Keratinocyte (primary cell): ENCODE data around the gene HELZ. TPM values are rescaled to one million over a fixed set of nuclear protein-coding genes. Genes with fewer than 3 reads are reported as not detected.

Experiments
- DNase-seq: peaks from one replicate; pipeline ENCODE4 v3.0.0-alpha.2; 2011; ENCODE audit warnings: low read depth, missing footprints, low spot score
- FAIRE-seq: peaks from 2 replicates; lab custom pipeline; 2011; peaks lifted over from hg19 to GRCh38; lab: Jason Lieb, UNC
- H2AFZ ChIP-seq: 2 replicates; pipeline ENCODE4 v1.6.0; 2012; ENCODE audit warnings: low read length, control low read depth, inconsistent platforms; ENCODE audit not compliant: control insufficient read depth
- H3K27ac ChIP-seq: 2 replicates; pipeline ENCODE4 v1.5.1; 2011; ENCODE audit warnings: low read length; ENCODE audit not compliant: control insufficient read depth, insufficient read depth
- H3K27me3 ChIP-seq: 3 replicates; pipeline ENCODE4 v1.6.0; 2011; ENCODE audit warnings: low read length; ENCODE audit not compliant: control insufficient read depth, insufficient read depth; ENCODE audit errors: extremely low read depth
- H3K36me3 ChIP-seq, 2 experiments: 2 replicates in 1 of 2; 3 replicates in 1 of 2; pipeline ENCODE4 v1.5.1; 2011; ENCODE audit warnings: low read length in 2 of 2, mild to moderate bottlenecking in 1 of 2; ENCODE audit not compliant: control insufficient read depth in 2 of 2, insufficient read depth in 2 of 2; ENCODE audit errors: extremely low read depth in 1 of 2
- H3K4me1 ChIP-seq: 3 replicates; pipeline ENCODE4 v1.5.1; 2011; ENCODE audit warnings: low read length; ENCODE audit not compliant: control insufficient read depth, insufficient read depth; ENCODE audit errors: extremely low read depth
- H3K4me2 ChIP-seq: 3 replicates; pipeline ENCODE4 v1.6.0; 2011; ENCODE audit warnings: low read depth, low read length; ENCODE audit not compliant: control insufficient read depth, insufficient read depth; ENCODE audit errors: extremely low read depth
- H3K4me3 ChIP-seq, 3 experiments: fragments of 200-600 bp in 1 of 3; sonication (generic) in 1 of 3; 2 replicates in 2 of 3; 3 replicates in 1 of 3; pipeline ENCODE4 v1.5.1; 2011 to 2016; ENCODE audit warnings: low read length in 3 of 3, mild to moderate bottlenecking in 3 of 3, control low read depth in 2 of 3, inconsistent platforms in 1 of 3, low read depth in 1 of 3, mixed read lengths in 1 of 3, mixed run types in 1 of 3, moderate library complexity in 1 of 3; ENCODE audit not compliant: control insufficient read depth in 2 of 3, insufficient read depth in 2 of 3; ENCODE audit errors: extremely low read depth in 1 of 3
- H3K79me2 ChIP-seq: 2 replicates; pipeline ENCODE4 v1.6.0; 2012; ENCODE audit warnings: low read length; ENCODE audit not compliant: control insufficient read depth, insufficient read depth
- H3K9ac ChIP-seq: 3 replicates; pipeline ENCODE4 v1.6.0; 2011; ENCODE audit warnings: low read length; ENCODE audit not compliant: control insufficient read depth, insufficient read depth; ENCODE audit errors: extremely low read depth
- H3K9me1 ChIP-seq: 3 replicates; pipeline ENCODE4 v1.6.0; 2011; ENCODE audit warnings: low read length; ENCODE audit not compliant: control insufficient read depth, insufficient read depth; ENCODE audit errors: extremely low read depth
- H3K9me3 ChIP-seq: 2 replicates; pipeline ENCODE4 v1.5.1; 2012; ENCODE audit warnings: low read depth, low read length; ENCODE audit not compliant: control insufficient read depth
- H4K20me1 ChIP-seq: 3 replicates; pipeline ENCODE4 v1.6.0; 2011; ENCODE audit warnings: low read length; ENCODE audit not compliant: control insufficient read depth, insufficient read depth; ENCODE audit errors: extremely low read depth
- EZH2 ChIP-seq: IDR thresholded peaks from one replicate; pipeline ENCODE4 v1.6.1; 2012; ENCODE audit warnings: inconsistent platforms, mild to moderate bottlenecking, low read length, moderate library complexity
- dilution Hi-C: fragments of 300-500 bp; cut with MboI; formaldehyde crosslinking; loops from one replicate; pipeline ENCODE4 v1.7.0; 2020; ENCODE audit warnings: low sequenced_read_pairs; ENCODE audit not compliant: extremely low pct_ligation_motif_present
- polyA plus RNA-seq, 5 experiments: library from polyadenylated mRNA; depleted of rRNA in 3 of 5; stranded (reverse) in 3 of 5; stranded (forward) in 1 of 5; unstranded in 1 of 5; fragments of >200 nt; gene quantifications; 1 replicate in 1 of 5; 2 replicates in 3 of 5; 3 replicates in 1 of 5; pipeline versions ENCODE4 v1.2.1 to v1.2.3, GENCODE V29; 2011 to 2012; ENCODE audit warnings: missing spikeins in 2 of 5, low read depth in 1 of 5, low replicate concordance in 1 of 5
- TF ChIP-seq, protein P1 (sequence below), 3 experiments: IDR thresholded peaks in 1 of 3; conservative IDR thresholded peaks in 1 of 3; optimal IDR thresholded peaks in 1 of 3; 2 replicates in 2 of 3; 3 replicates in 1 of 3; pipeline versions ENCODE3 to v1.5.1; 2011; ENCODE audit warnings: low read length in 3 of 3, mild to moderate bottlenecking in 3 of 3, moderate library complexity in 2 of 3, control low read depth in 1 of 3, inconsistent platforms in 1 of 3; ENCODE audit not compliant: insufficient read depth in 2 of 3; ENCODE audit errors: extremely low read depth in 1 of 3

Gene HELZ
- polyA plus RNA-seq, 1 donor (not counting 4 experiments of a cell fraction or from before 2014, with no cell fraction given), result 18.2 TPM

DNA sequence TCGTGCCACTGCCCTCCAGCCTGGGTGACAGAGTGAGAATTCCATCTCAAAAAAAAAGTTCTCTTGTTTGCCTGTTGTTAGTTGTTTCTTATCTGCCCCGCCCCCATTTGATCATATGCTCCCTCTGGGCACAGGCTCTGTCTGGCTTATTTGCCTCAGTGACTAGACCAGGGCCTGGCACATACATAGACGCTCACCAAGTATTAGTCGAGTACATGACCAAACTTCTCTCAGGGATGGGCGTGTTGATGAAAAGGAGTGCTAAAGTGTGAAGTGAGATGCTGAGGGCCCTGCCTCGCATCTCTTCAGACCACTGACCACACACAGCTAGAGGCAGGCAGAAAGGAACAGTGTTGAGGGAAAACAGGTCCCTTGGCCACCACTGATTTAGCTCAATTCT lies 3.3 kb upstream of the HELZ start:
- H3K27me3 ChIP-seq, result no peaks in the 10 kb centered on the region
- TF ChIP-seq, protein P1, sequence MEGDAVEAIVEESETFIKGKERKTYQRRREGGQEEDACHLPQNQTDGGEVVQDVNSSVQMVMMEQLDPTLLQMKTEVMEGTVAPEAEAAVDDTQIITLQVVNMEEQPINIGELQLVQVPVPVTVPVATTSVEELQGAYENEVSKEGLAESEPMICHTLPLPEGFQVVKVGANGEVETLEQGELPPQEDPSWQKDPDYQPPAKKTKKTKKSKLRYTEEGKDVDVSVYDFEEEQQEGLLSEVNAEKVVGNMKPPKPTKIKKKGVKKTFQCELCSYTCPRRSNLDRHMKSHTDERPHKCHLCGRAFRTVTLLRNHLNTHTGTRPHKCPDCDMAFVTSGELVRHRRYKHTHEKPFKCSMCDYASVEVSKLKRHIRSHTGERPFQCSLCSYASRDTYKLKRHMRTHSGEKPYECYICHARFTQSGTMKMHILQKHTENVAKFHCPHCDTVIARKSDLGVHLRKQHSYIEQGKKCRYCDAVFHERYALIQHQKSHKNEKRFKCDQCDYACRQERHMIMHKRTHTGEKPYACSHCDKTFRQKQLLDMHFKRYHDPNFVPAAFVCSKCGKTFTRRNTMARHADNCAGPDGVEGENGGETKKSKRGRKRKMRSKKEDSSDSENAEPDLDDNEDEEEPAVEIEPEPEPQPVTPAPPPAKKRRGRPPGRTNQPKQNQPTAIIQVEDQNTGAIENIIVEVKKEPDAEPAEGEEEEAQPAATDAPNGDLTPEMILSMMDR (optimal IDR thresholded peaks at IDR 0.05 in 1 of 3, IDR thresholded peaks at IDR 0.05 in 1 of 3, conservative IDR thresholded peaks at IDR 0.05 in 1 of 3; ENCODE audit: extremely low read depth in 1 of 3, insufficient read depth in 2 of 3, low read length in 3 of 3), result no peak
- TF ChIP-seq EZH2, result no peak
- FAIRE-seq (no peak), DNase-seq (no peak)
- no peaks in the 10 kb centered on the region for H3K9me1 ChIP-seq
- no peaks in the 10 kb centered on the region for H4K20me1 ChIP-seq
- no peaks in the 10 kb centered on the region for H3K9me3 ChIP-seq
- no peak overlapping the region for H3K27ac ChIP-seq
- dilution Hi-C loops, result no loop called here
- H3K79me2 ChIP-seq, result peaks cover 17% of the 10 kb centered on the region
- no peak overlapping the region for H2AFZ ChIP-seq
- H3K4me3 ChIP-seq, result no peak overlapping the region
- H3K9ac ChIP-seq, result no peak overlapping the region
- peaks cover 28% of the 10 kb centered on the region for H3K4me1 ChIP-seq
- H3K4me2 ChIP-seq, result no peak overlapping the region
- no peaks in the 10 kb centered on the region for H3K36me3 ChIP-seq

DNA sequence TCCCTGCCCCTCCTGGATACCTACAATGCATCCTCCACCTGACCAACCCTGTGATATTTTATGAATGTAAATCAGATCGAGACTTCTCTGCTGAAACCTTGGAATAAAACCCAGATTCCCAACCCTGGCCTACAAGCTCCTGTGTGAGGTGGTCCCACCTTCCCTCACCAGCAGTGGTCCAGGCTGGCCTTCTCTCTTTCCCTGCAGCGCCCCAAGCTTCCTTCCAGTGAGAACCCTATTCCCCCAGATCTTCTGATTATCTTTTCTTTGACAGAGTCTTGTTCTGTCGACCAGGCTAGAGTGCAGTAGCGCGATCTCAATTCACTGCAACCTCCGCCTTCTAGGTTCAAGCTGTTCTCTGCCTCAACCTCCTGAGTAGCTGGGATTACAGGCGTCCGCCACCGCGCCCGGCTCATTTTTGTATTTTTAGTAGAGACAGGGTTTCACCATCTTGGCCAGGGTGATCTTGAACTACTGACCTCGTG lies 2.5 kb upstream of the HELZ start:
- FAIRE-seq (no peak), DNase-seq (no peak)
- dilution Hi-C loops, result no loop called here
- H3K9ac ChIP-seq, result no peak overlapping the region
- peak overlapping the region; percentile 91 for H3K27ac ChIP-seq
- no peaks in the 10 kb centered on the region for H3K9me3 ChIP-seq
- TF ChIP-seq, protein P1 (optimal IDR thresholded peaks at IDR 0.05 in 1 of 3, IDR thresholded peaks at IDR 0.05 in 1 of 3, conservative IDR thresholded peaks at IDR 0.05 in 1 of 3; ENCODE audit: extremely low read depth in 1 of 3, insufficient read depth in 2 of 3, low read length in 3 of 3), result no peak
- no peak for TF ChIP-seq EZH2
- H3K4me1 ChIP-seq, result peaks cover 28% of the 10 kb centered on the region
- H3K4me2 ChIP-seq, result no peak overlapping the region
- no peaks in the 10 kb centered on the region for H3K36me3 ChIP-seq
- H4K20me1 ChIP-seq, result no peaks in the 10 kb centered on the region
- H3K9me1 ChIP-seq, result no peaks in the 10 kb centered on the region
- no peak overlapping the region for H2AFZ ChIP-seq
- H3K4me3 ChIP-seq, result no peak overlapping the region
- H3K27me3 ChIP-seq, result no peaks in the 10 kb centered on the region
- H3K79me2 ChIP-seq, result peaks cover 24% of the 10 kb centered on the region
